Activated B cell treated with CpG ODN at 0.5 μM for 24 hours (primary cell): Measurements from ENCODE around the gene PDLIM4. TPM values are rescaled to one million over a fixed set of nuclear protein-coding genes. Genes with fewer than 3 reads are reported as not detected.

Experiments used
- ATAC-seq: fragments of 200-7000 bp; cut with Tn5 transposase; one replicate; pipeline ENCODE4 v1.10.0; 2021; ENCODE audit warnings: low read depth, mild to moderate bottlenecking, moderate library complexity
- CTCF ChIA-PET: fragments of 350-600 bp; sonication (Branson Sonifier 250); formaldehyde crosslinking; loops from one replicate; lab custom pipeline; 2021; ENCODE audit warnings: antibody characterized with exemption; lab: Charles Lee
- POLR2A ChIA-PET: fragments of 350-600 bp; sonication (Branson Sonifier 250); formaldehyde crosslinking; loops from one replicate; lab custom pipeline; 2021; ENCODE audit warnings: antibody characterized with exemption; lab: Charles Lee
- DNase-seq: peaks from one replicate; pipeline ENCODE4 v3.0.0; 2022
- H3K27ac Mint-ChIP-seq: one replicate; pipeline ENCODE4 v1.8.0; 2020; ENCODE audit warnings: mixed read lengths
- H3K27me3 Mint-ChIP-seq: one replicate; pipeline ENCODE4 v1.8.0; 2021; ENCODE audit warnings: mixed read lengths
- H3K36me3 Mint-ChIP-seq: one replicate; pipeline ENCODE4 v1.8.0; 2021; ENCODE audit warnings: low read depth, mixed read lengths
- H3K4me1 Mint-ChIP-seq: one replicate; pipeline ENCODE4 v1.8.0; 2021; ENCODE audit warnings: mixed read lengths
- H3K4me3 Mint-ChIP-seq: one replicate; pipeline ENCODE4 v1.8.0; 2020; ENCODE audit warnings: mild to moderate bottlenecking, mixed read lengths
- H3K9me3 Mint-ChIP-seq: one replicate; pipeline ENCODE4 v1.8.0; 2020; ENCODE audit warnings: mixed read lengths
- intact Hi-C: fragments of 100-400 bp; cut with micrococcal nuclease; formaldehyde crosslinking; loops from one replicate; pipeline ENCODE4 v1.15.1; 2024
- total RNA-seq: library from RNA; stranded (reverse); gene quantifications from 2 replicates; pipeline ENCODE4 v1.2.3, GENCODE V29; 2022
- TF ChIP-seq, protein P1 (sequence below): fragments of 200-600 bp; IDR thresholded peaks from one replicate; pipeline ENCODE4 v1.8.0; 2022; ENCODE audit warnings: antibody characterized with exemption, mild to moderate bottlenecking

Gene PDLIM4
- total RNA-seq, 1 donor from 2014 or later, result not detected

DNA sequence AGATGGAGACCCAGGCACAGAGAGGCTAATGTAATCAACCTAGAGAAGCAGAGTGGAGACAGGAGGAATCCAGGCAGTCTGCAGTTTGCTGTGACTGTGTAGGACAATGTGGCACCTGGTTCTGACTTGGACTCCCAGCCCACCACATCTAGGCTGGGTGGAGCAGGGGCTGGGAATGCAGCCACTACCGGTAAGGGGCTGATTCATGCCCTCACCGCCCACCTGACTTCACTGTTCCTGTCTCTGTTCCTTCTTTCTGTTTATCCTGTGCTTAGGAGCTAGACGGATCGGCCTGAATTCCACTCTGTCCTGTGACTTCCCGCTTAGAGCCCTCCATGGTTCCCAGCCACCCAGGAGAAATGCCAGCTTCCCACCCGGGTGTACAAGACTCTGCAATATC is 2.6 kb downstream of the PDLIM4 start:
- intact Hi-C loops, result no loop called here
- H3K4me3 Mint-ChIP-seq, result no peak overlapping the region
- ATAC-seq (no peak), DNase-seq (no peak)
- TF ChIP-seq, protein P1, sequence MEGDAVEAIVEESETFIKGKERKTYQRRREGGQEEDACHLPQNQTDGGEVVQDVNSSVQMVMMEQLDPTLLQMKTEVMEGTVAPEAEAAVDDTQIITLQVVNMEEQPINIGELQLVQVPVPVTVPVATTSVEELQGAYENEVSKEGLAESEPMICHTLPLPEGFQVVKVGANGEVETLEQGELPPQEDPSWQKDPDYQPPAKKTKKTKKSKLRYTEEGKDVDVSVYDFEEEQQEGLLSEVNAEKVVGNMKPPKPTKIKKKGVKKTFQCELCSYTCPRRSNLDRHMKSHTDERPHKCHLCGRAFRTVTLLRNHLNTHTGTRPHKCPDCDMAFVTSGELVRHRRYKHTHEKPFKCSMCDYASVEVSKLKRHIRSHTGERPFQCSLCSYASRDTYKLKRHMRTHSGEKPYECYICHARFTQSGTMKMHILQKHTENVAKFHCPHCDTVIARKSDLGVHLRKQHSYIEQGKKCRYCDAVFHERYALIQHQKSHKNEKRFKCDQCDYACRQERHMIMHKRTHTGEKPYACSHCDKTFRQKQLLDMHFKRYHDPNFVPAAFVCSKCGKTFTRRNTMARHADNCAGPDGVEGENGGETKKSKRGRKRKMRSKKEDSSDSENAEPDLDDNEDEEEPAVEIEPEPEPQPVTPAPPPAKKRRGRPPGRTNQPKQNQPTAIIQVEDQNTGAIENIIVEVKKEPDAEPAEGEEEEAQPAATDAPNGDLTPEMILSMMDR, result no peak
- no peaks in the 10 kb centered on the region for H3K4me1 Mint-ChIP-seq
- no peak overlapping the region for H3K27ac Mint-ChIP-seq
- CTCF ChIA-PET, result no interaction called here
- H3K27me3 Mint-ChIP-seq, result peaks cover 21% of the 10 kb centered on the region
- H3K36me3 Mint-ChIP-seq, result no peaks in the 10 kb centered on the region
- POLR2A ChIA-PET, result no interaction called here
- H3K9me3 Mint-ChIP-seq, result no peaks in the 10 kb centered on the region

DNA sequence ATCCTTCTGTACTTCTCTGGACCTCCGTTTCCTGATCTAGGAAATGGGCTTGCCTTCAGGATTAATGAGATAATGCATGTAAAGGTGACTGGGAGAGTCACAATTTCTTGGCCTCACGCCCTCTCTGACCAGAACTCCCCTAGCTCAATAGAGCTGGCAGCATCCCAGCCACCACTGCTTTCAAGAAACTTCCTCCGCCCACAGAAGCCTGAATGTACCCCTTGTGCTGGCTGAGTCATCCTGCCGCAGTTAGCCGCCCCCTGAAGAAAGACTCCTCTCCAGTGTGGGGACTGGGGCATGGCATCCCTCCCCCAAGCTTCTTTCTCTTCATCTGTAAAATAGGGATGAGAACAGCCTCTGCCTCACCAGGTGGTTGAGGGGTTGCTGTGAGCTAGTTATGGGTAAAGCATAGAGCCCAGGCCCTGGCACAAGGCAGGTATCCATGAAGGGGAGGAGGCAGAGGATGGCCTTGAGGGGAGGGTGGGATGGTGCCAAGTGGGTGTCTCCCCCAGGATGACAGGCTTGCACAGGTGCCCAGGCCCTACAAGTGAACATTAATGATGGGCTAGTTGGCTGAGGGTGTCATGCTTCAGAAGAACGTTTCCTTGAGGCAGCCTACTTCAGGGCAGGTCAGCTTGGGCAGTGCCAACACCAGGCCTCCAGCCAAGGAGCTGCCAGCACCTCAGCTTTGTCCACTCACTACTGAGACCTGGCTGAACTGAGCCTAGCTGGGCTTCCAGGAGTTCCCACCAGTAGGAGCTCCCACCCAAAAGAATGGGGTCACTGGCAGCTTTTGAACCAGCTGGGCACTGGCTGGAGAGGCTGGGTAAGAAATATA is 3.4 kb downstream of the PDLIM4 start:
- H3K27ac Mint-ChIP-seq, result no peak overlapping the region
- no peak overlapping the region for H3K4me3 Mint-ChIP-seq
- no peaks in the 10 kb centered on the region for H3K9me3 Mint-ChIP-seq
- ATAC-seq, result no peak
- H3K27me3 Mint-ChIP-seq, result peaks cover 13% of the 10 kb centered on the region
- intact Hi-C loops, result no loop called here
- POLR2A ChIA-PET, result interaction anchor here (0.7 kb wide), 1 partner anchor 107 kb away, joined by 6 read pairs; no protein-coding TSS in a partner anchor
- H3K36me3 Mint-ChIP-seq, result no peaks in the 10 kb centered on the region
- H3K4me1 Mint-ChIP-seq, result no peaks in the 10 kb centered on the region
- CTCF ChIA-PET, result interaction anchor here (2.0 kb wide), 1 partner anchor 23 kb away, joined by 8 read pairs; no protein-coding TSS in a partner anchor
- DNase-seq, result no peak
- TF ChIP-seq, protein P1, result no peak

- Mint-ChIP-seq H3K27me3 (peaks cover 5% of the 10 kb centered on the region), H3K4me3 (no peak overlapping the region), H3K9me3 (no peaks in the 10 kb centered on the region), H3K4me1 (no peaks in the 10 kb centered on the region), H3K36me3 (no peaks in the 10 kb centered on the region), H3K27ac (no peak overlapping the region)
- DNase-seq (no peak), ATAC-seq (no peak)
- TF ChIP-seq, protein P1, result no peak
- POLR2A ChIA-PET, result no interaction called here
- CTCF ChIA-PET, result interaction anchor here (2.0 kb wide), 1 partner anchor 24 kb away, joined by 8 read pairs; no protein-coding TSS in a partner anchor
- intact Hi-C loops, result no loop called here
These were observed 4.7 kb downstream of the PDLIM4 start for GRCh38 chr5:132261881-132262845.

DNA sequence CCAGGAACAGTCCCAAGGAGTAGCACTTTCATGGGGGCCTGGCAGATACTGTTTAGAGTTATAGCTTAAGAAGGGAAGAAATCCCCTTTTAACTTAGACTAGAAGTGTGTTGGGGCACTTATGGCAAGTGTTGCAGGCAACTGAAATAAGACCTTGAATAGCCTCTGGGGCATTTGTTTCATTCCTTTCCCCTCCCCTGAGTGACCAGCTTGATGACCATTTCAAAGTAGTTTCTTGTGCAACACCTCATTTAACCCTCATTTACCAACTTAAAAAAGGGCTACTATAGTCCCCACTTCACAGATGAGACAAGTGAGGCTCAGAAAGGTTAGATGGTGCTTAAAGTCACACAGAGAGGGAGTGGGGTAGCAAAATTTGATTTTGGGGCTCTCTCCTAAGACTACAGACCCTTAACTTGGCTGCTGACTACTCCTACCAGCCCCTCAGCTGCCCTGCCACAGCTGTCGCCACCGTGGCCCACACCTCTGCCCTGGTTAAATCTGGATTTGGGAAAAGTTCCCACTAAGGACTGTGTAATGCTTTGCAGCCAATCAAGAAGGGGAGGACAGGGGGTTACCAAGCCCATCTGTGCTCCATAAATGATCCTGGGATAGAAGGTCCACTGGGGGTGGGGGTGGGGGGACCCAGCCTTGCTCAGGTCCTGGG is 5.5 kb downstream of the PDLIM4 start:
- ChIA-PET CTCF (interaction anchor here (2.0 kb wide), 1 partner anchor 25 kb away, joined by 8 read pairs; no protein-coding TSS in a partner anchor), POLR2A (no interaction called here)
- H3K4me3 Mint-ChIP-seq, result no peak overlapping the region
- H3K36me3 Mint-ChIP-seq, result no peaks in the 10 kb centered on the region
- TF ChIP-seq, protein P1, result no peak
- ATAC-seq (no peak), DNase-seq (no peak)
- no peaks in the 10 kb centered on the region for H3K9me3 Mint-ChIP-seq
- H3K4me1 Mint-ChIP-seq, result no peaks in the 10 kb centered on the region
- intact Hi-C loops, result no loop called here
- H3K27me3 Mint-ChIP-seq, result peaks cover 5% of the 10 kb centered on the region
- no peak overlapping the region for H3K27ac Mint-ChIP-seq
